Heart left ventricle (tissue), 13 donors: ENCODE results near the gene LAMA5.

Experiments used
- CTCF ChIP-seq, 12 donors: fragments of 200-600 bp; sonication (generic) in 4 of 12; IDR thresholded peaks; one replicate each; pipeline versions ENCODE4 v1.5.0 to v1.8.0; 2018 to 2022; ENCODE audit warnings: antibody characterized with exemption in 12 of 12, mild to moderate bottlenecking in 5 of 12
- POLR2A ChIP-seq, 2 donors: fragments of 450-650 bp; IDR thresholded peaks; one replicate each; pipeline ENCODE4 v1.6.1; 2017; ENCODE audit warnings: antibody characterized with exemption in 2 of 2, mild to moderate bottlenecking in 2 of 2, moderate library complexity in 2 of 2
- donor health status: ischemic (EF 13 %, LVEDD 7.1; RV severe dilation, severe dysfunction).
- donor health status: DM: no; HTN: yes; CAD: no.
- donor health status: DM: no; HTN: no; CAD: no.
- donor health status: ischemic (EF 25% LVEDD 6.9; RV normal size, moderate dysfunction).
- donor health status: ischemic (EF 25% LVEDD 5.7; RV mildly dilated, moderate dysfunction).
- donor health status: ischemic (EF 35%, LVEDD 5.7; RV mildly dilated, moderate dysfunction).
- donor health status: nonischemic (EF 11% LVEDD 7.7; RV severe dilation, severe dysfunction).
- donor health status: DM: yes; HTN: yes; CAD: no.
- donor health status: PGD.
- donor health status: ischemic (EF 29% LVEDD 5.4; RV normal size, mild dysfunction).
- donor health status: nonischemic (EF 23%, LVEDD 6.1; RV moderate dilation, normal function).

GRCh38 chr20:62312662-62312977 is 54.5 kb downstream of the LAMA5 start:
- TF ChIP-seq CTCF (IDR thresholded peaks at IDR 0.05) (no peak), POLR2A (IDR thresholded peaks at IDR 0.05) (no peak)
